Lower lobe of right lung (tissue), 2 donors: Measurements from ENCODE around the gene ZBTB8B. TPM values are rescaled to one million over a fixed set of nuclear protein-coding genes. Genes with fewer than 3 reads are reported as not detected.
"Not testable (repeated sequence)": the region's sequence is repeated elsewhere in the genome, so short reads cannot be mapped to it uniquely, and the experiment has no call there.

Experiments
- ATAC-seq, 2 donors: fragments of 200-7000 bp; cut with Tn5 transposase; one replicate each; pipeline ENCODE4 v1.9.1; 2020 to 2022; ENCODE audit warnings: mild to moderate bottlenecking in 2 of 2, moderate library complexity in 2 of 2
- DNase-seq: peaks from one replicate; pipeline ENCODE4 v3.0.0-alpha.2; 2020
- H3K27ac ChIP-seq: fragments of 200-600 bp; one replicate; pipeline ENCODE4 v1.8.0; 2022
- H3K27me3 ChIP-seq: fragments of 200-600 bp; one replicate; pipeline ENCODE4 v1.8.0; 2022; ENCODE audit warnings: low read depth
- H3K36me3 ChIP-seq: fragments of 200-600 bp; one replicate; pipeline ENCODE4 v1.8.0; 2022; ENCODE audit warnings: mild to moderate bottlenecking
- H3K4me1 ChIP-seq: fragments of 200-600 bp; one replicate; pipeline ENCODE4 v1.8.0; 2022
- H3K4me3 ChIP-seq: fragments of 200-600 bp; one replicate; pipeline ENCODE4 v1.8.0; 2022; ENCODE audit warnings: mild to moderate bottlenecking
- H3K9me3 ChIP-seq: fragments of 200-600 bp; one replicate; pipeline ENCODE4 v1.8.0; 2022
- intact Hi-C: fragments of 100-400 bp; cut with DNase I; formaldehyde crosslinking; loops from one replicate; pipeline ENCODE4 v1.11.0; 2022
- total RNA-seq: library from RNA; stranded (reverse); fragmentation: NEBNext Ultra II Directional; extraction: Animal tissue kit (Norgen Biotek cat#: 25700); gene quantifications from one replicate; pipeline ENCODE4 v1.2.1, GENCODE V29; 2021
- TF ChIP-seq, protein P1 (sequence below): fragments of 200-600 bp; IDR thresholded peaks from one replicate; pipeline ENCODE4 v1.8.0; 2022; ENCODE audit warnings: antibody characterized with exemption, mild to moderate bottlenecking
- donor health status: DM: no; HTN: yes; CAD: no; lungs with severe emphysema.

The ZBTB8B gene
- total RNA-seq, 1 donor from 2014 or later = 0.03 TPM

- H3K36me3 ChIP-seq = no peaks in the 10 kb centered on the region
These were observed 26.7 kb upstream of the ZBTB8B start for GRCh38 chr1:32438136-32438535.

GRCh38 chr1:32438777-32439176, 26.1 kb upstream of the ZBTB8B start:
- intact Hi-C loops, DNase-seq, ATAC-seq: not testable (repeated sequence)

More at GRCh38 chr1:32438136-32438535, 26.7 kb upstream of the ZBTB8B start:
- Histone ChIP-seq H3K27ac (no peak overlapping the region), H3K9me3 (no peaks in the 10 kb centered on the region), H3K27me3 (no peaks in the 10 kb centered on the region), H3K4me3 (no peak overlapping the region), H3K4me1 (no peaks in the 10 kb centered on the region)
- ATAC-seq (no peak), DNase-seq (no peak)
- intact Hi-C loops = no loop called here
- TF ChIP-seq, protein P1, sequence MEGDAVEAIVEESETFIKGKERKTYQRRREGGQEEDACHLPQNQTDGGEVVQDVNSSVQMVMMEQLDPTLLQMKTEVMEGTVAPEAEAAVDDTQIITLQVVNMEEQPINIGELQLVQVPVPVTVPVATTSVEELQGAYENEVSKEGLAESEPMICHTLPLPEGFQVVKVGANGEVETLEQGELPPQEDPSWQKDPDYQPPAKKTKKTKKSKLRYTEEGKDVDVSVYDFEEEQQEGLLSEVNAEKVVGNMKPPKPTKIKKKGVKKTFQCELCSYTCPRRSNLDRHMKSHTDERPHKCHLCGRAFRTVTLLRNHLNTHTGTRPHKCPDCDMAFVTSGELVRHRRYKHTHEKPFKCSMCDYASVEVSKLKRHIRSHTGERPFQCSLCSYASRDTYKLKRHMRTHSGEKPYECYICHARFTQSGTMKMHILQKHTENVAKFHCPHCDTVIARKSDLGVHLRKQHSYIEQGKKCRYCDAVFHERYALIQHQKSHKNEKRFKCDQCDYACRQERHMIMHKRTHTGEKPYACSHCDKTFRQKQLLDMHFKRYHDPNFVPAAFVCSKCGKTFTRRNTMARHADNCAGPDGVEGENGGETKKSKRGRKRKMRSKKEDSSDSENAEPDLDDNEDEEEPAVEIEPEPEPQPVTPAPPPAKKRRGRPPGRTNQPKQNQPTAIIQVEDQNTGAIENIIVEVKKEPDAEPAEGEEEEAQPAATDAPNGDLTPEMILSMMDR = no peak

DNA sequence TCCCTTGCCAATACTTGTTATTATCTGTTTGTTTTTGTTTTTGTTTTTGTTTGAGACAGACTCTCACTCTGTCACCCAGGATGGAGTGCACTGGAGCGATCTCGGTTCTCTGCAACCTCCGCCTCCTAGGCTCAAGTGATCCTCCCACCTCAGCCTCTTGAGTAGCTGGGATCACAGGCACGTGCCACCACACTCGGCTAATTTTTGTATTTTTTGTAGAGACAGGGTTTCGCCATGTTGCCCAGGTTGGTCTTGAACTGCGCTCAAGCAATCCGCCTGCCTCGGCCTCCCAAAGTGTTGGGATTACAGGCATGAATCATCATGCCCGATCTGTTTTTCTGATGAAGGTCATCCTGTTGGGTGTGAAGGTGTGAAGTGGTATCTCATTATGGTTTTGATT, 23.4 kb upstream of the ZBTB8B start:
- H3K27ac ChIP-seq, H3K9me3 ChIP-seq, H3K36me3 ChIP-seq, H3K4me1 ChIP-seq, H3K4me3 ChIP-seq, ATAC-seq, DNase-seq, intact Hi-C loops, H3K27me3 ChIP-seq: not testable (repeated sequence)

More at GRCh38 chr1:32438777-32439176, 26.1 kb upstream of the ZBTB8B start:
- H3K4me3 ChIP-seq, H3K9me3 ChIP-seq, H3K4me1 ChIP-seq, H3K27me3 ChIP-seq, H3K27ac ChIP-seq, H3K36me3 ChIP-seq: not testable (repeated sequence)

DNA sequence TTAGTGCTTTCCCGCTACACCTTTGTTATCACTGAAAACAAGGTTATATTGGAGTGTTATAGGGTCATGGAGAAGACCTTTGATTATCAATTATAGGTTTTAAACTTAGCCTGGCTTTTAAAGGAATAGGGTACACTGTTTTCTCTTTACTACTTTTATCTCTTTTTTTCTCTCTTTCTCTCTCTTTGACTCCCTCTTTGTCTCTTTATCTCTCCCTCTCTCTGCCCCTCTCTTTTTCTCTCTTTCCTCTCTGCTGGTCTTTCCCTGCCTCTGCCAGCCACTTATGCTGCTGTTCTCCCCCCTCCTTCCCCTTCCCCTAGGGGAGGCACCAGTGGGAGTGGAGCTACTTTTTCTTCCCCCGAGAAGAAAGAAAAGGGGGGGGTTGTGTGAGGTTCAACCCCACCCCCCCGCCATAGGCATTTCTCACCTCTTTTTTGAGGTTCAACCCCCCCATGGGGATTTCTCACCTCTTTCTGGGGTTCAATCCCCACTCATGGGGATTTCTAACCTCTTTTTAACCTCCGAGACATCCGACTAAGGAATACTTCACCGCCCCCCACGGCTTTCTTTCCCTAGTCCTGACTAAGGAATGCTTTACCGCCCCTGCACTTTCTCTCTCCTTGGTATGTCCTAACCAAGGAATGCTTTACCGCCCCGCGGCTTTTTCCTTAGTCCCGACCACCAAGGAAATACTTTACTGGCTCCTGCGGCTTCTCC, 17.2 kb upstream of the ZBTB8B start:
- Histone ChIP-seq H3K4me3 (no peak overlapping the region), H3K27me3 (no peaks in the 10 kb centered on the region), H3K9me3 (peaks cover 10% of the 10 kb centered on the region), H3K36me3 (no peaks in the 10 kb centered on the region), H3K4me1 (no peaks in the 10 kb centered on the region), H3K27ac (no peak overlapping the region)
- no peak for ATAC-seq
- no peak for DNase-seq
- intact Hi-C loops = no loop called here
- TF ChIP-seq, protein P1 = no peak

DNA sequence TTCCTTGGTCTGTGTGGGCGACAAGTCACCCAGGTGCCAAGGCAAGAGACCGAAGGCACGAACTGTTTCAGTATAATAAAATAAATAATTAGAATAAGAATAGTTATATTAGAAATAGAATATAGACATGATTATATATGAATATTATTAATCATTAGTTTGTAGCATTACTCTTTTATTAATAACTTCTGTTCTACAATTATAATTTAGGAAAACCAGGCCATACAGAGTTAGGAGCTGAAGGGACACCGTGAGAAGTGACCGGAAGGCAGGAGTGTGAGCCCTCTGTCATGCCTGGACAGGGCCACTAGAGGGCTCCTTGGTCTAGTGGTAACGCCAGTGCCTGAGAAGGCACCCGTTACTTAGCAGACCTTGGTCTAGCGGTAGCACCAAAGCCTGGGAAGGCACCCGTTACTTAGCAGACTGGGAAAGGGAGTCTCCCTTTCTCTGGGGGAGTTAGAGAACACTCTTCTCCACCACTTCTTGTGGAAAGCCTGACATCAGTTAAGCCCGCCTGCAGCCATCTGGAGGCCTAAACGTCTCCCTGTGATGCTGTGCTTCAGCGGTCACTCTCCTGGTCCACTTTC, 16.6 kb upstream of the ZBTB8B start:
- H3K27me3 ChIP-seq, intact Hi-C loops, H3K4me1 ChIP-seq, H3K36me3 ChIP-seq, H3K4me3 ChIP-seq, H3K27ac ChIP-seq: not testable (repeated sequence)
- ATAC-seq = peak; percentile 60 to 75
- peak; percentile 70 for DNase-seq
- TF ChIP-seq, protein P1 = peak; percentile 92
- peaks cover 10% of the 10 kb centered on the region for H3K9me3 ChIP-seq

- TF ChIP-seq, protein P1 = no peak
- Histone ChIP-seq H3K36me3 (no peaks in the 10 kb centered on the region), H3K27me3 (peaks cover under 1% of the 10 kb centered on the region), H3K4me1 (no peaks in the 10 kb centered on the region), H3K9me3 (peaks cover 10% of the 10 kb centered on the region), H3K4me3 (no peak overlapping the region), H3K27ac (no peak overlapping the region)
- intact Hi-C loops = no loop called here
- DNase-seq = no peak
- ATAC-seq = no peak
These were observed 16.0 kb upstream of the ZBTB8B start for GRCh38 chr1:32448773-32449456.

- H3K27me3 ChIP-seq, DNase-seq, intact Hi-C loops, ATAC-seq, H3K36me3 ChIP-seq, H3K4me1 ChIP-seq, H3K27ac ChIP-seq, H3K4me3 ChIP-seq: not testable (repeated sequence)
- peaks cover 10% of the 10 kb centered on the region for H3K9me3 ChIP-seq
These were observed 15.4 kb upstream of the ZBTB8B start for GRCh38 chr1:32449457-32449831.
